ENCODE data around the gene TOR2A.

TOR2A gene

GRCh38 chr9:127741831-127742434, 6.8 kb upstream of the TOR2A start:
- no peaks in the 10 kb centered on the region for H3K36me3 Mint-ChIP-seq (ENCODE audit: low read depth)
- H3K4me3 Mint-ChIP-seq = peak overlapping the region; percentile 79
- no peak for TF ChIP-seq CTCF (IDR thresholded peaks at IDR 0.05)
- peak; percentile 97 for DNase-seq
- H3K27me3 Mint-ChIP-seq (ENCODE audit: low read depth, poor library complexity) = peaks cover 46% of the 10 kb centered on the region
- peaks cover 27% of the 10 kb centered on the region for H3K4me1 Mint-ChIP-seq
- H3K27ac Mint-ChIP-seq = peak overlapping the region; percentile 68
- H3K9me3 Mint-ChIP-seq = no peaks in the 10 kb centered on the region

DNA sequence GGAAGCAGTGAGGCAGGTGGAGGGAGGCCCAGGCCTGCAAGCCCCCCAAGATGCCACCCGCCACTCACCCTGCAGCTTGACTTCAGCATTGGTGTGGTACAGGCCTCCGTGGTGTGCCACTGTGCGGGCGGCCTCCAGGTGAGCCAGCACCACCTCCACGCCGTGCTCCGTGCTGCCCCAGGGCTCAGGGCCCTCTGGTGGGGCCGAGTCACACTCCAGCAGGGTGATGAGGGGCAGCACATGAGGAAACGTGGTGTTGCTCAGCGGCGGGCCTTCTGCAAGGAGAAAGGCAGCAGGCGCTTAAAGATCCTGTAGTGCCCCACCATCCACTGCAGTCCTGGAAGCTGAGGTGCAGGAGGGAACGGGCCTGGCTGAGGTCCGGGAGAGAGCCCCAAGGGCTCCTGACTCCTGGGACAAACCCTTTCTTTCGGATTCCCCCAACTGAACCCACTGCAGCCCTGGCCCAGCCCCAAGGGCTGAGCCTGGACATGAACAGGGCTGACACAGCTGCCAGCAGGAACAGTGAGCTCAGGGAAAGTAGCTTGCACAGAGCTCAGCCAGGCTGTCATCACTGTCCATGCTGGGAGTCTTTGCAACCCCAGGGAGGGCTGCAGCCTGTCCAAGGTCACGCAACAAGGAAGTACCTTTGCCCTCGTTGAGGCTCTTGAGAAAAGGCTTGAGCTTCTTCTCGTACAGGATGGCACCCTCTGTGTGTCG, 4.7 kb upstream of the TOR2A start:
- no peak for DNase-seq
- no peak overlapping the region for H3K27ac Mint-ChIP-seq
- H3K4me3 Mint-ChIP-seq = no peak overlapping the region
- no peak for TF ChIP-seq CTCF (IDR thresholded peaks at IDR 0.05)
- H3K9me3 Mint-ChIP-seq = no peaks in the 10 kb centered on the region
- no peaks in the 10 kb centered on the region for H3K36me3 Mint-ChIP-seq (ENCODE audit: low read depth)
- peaks cover 24% of the 10 kb centered on the region for H3K4me1 Mint-ChIP-seq
- H3K27me3 Mint-ChIP-seq (ENCODE audit: low read depth, poor library complexity) = peaks cover 42% of the 10 kb centered on the region

GRCh38 chr9:127738666-127739065, 3.6 kb upstream of the TOR2A start:
- DNase-seq = no peak
- Mint-ChIP-seq H3K9me3 (no peaks in the 10 kb centered on the region), H3K4me3 (no peak overlapping the region), H3K27me3 (ENCODE audit: low read depth, poor library complexity) (peaks cover 39% of the 10 kb centered on the region), H3K27ac (no peak overlapping the region), H3K4me1 (peaks cover 28% of the 10 kb centered on the region), H3K36me3 (ENCODE audit: low read depth) (no peaks in the 10 kb centered on the region)
- TF ChIP-seq CTCF (IDR thresholded peaks at IDR 0.05) = no peak

DNA sequence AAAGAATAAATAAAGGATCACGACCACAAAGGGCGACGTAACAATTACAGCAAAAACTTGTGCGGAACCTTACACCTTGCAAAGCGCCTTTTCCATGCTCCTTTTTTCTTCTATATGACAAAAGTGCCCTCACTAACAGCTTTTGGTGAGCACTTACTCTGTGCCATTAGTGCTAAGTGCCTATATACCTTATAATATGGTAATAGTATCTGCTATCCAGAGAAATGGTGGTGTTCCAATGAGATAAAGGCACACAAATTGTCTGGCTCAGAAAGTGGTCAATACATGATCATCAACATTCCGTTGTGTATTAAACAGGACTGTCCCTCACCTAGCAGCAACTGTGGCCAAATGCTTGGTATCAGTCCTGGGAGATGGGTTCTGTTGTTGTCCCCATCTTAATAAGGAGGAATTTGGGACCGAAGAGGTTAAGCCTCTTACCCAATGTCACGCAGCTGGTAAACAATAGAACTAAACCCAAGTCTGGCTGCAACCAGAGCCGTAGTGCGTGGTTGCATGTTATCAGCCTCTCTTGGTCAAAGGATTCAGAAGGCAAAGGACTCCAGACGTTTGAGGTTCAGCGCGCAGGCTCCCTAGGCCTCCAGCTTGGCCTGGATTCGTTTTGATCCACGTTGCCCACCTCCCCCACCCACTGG, 564 bp upstream of the TOR2A start:
- H3K9me3 Mint-ChIP-seq = no peaks in the 10 kb centered on the region
- peak overlapping the region; percentile 84 for H3K4me3 Mint-ChIP-seq
- DNase-seq = no peak
- peaks cover 23% of the 10 kb centered on the region for H3K27me3 Mint-ChIP-seq (ENCODE audit: low read depth, poor library complexity)
- no peak for TF ChIP-seq CTCF (IDR thresholded peaks at IDR 0.05)
- peaks cover 10% of the 10 kb centered on the region for H3K4me1 Mint-ChIP-seq
- H3K27ac Mint-ChIP-seq = no peak overlapping the region
- H3K36me3 Mint-ChIP-seq (ENCODE audit: low read depth) = no peaks in the 10 kb centered on the region

DNA sequence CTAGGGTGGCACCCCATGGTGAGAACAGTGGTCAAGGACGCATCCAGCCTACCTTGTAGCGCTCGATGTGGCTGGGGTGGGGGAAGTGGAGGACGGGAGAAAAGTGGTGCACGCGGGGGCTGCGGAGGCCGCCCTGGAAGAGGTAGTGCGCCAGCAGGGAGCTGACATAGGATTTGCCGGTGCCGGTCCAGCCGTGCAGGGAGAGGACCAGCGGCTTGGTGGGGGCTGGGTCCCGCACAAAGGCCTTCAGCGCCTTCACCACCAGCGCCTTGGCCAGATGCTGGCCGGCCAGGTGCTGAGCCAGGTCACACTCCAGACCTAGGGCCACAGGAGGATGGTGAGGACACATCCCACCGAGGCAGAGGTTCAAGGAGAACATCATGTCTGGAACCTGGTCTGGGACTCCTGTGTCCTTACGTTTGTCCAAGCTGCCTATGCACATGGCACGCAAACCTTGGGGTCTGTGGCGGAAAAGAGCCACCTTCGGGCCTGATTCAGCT, 797 bp downstream of the TOR2A start:
- no peaks in the 10 kb centered on the region for H3K9me3 Mint-ChIP-seq
- H3K27ac Mint-ChIP-seq = no peak overlapping the region
- peak overlapping the region; percentile 84 for H3K4me3 Mint-ChIP-seq
- TF ChIP-seq CTCF (IDR thresholded peaks at IDR 0.05) = no peak
- no peak for DNase-seq
- no peaks in the 10 kb centered on the region for H3K36me3 Mint-ChIP-seq (ENCODE audit: low read depth)
- peaks cover 17% of the 10 kb centered on the region for H3K27me3 Mint-ChIP-seq (ENCODE audit: low read depth, poor library complexity)
- H3K4me1 Mint-ChIP-seq = peaks cover 10% of the 10 kb centered on the region

Data from nephron progenitor cell (in vitro differentiated cells).